SK-N-SH (cell line): Measurements from ENCODE around the gene CATSPERD. TPM values are rescaled to one million over a fixed set of nuclear protein-coding genes. Genes with fewer than 3 reads are reported as not detected.

Source experiments
- CTCF ChIA-PET: fragments of 300-600, 350-600 bp; formaldehyde crosslinking; extraction: SDS; loops from one replicate; lab custom pipeline; 2021; lab: Yijun Ruan, JAX
- POLR2A ChIA-PET: fragments of 350-600 bp; sonication (Branson Sonifier 250); formaldehyde crosslinking; extraction: SDS; loops from one replicate; lab custom pipeline; 2020; ENCODE audit warnings: antibody characterized with exemption, inconsistent platforms; lab: Yijun Ruan, JAX
- DNase-seq: peaks from one replicate; pipeline ENCODE4 v3.0.0; 2012
- H2AFZ ChIP-seq: fragments of 200-600 bp; sonication (generic); 2 replicates; pipeline ENCODE4 v1.8.1; 2016; ENCODE audit warnings: antibody characterized with exemption, mild to moderate bottlenecking, low read depth
- H3F3A ChIP-seq: fragments of 200-600 bp; sonication (generic); replicated peaks from 2 replicates; pipeline ENCODE3; 2016; ENCODE audit warnings: antibody characterized with exemption, mild to moderate bottlenecking; ENCODE audit not compliant: insufficient read depth
- H3K27ac ChIP-seq, 2 experiments: fragments of 200-500 bp in 1 of 2; fragments of 200-600 bp in 1 of 2; sonication (Bioruptor generic) in 1 of 2; sonication (generic), shearing (Covaris generic) in 1 of 2; 2 replicates each; pipeline versions ENCODE4 v1.5.1 to v1.6.1; 2014 to 2016; ENCODE audit warnings: low read depth in 2 of 2, inconsistent platforms in 1 of 2, low read length in 1 of 2, mild to moderate bottlenecking in 1 of 2, mixed read lengths in 1 of 2
- H3K27me3 ChIP-seq: fragments of 200-600 bp; sonication (generic), shearing (Covaris generic); 2 replicates; pipeline ENCODE4 v1.6.1; 2016; ENCODE audit warnings: mixed run types; ENCODE audit not compliant: insufficient read depth
- H3K36me3 ChIP-seq, 2 experiments: fragments of 200-500 bp in 1 of 2; fragments of 200-600 bp in 1 of 2; sonication (Bioruptor generic) in 1 of 2; sonication (generic) in 1 of 2; replicated peaks in 1 of 2; 2 replicates each; pipeline versions ENCODE3 to v1.5.1; 2014 to 2016; ENCODE audit warnings: low read length in 1 of 2, mild to moderate bottlenecking in 1 of 2; ENCODE audit not compliant: insufficient read depth in 2 of 2, control insufficient read depth in 1 of 2
- H3K4me1 ChIP-seq, 2 experiments: fragments of 200-500 bp in 1 of 2; fragments of 200-600 bp in 1 of 2; sonication (Bioruptor generic) in 1 of 2; sonication (generic), shearing (Covaris generic) in 1 of 2; 2 replicates each; pipeline versions ENCODE4 v1.5.1 to v1.6.1; 2014 to 2016; ENCODE audit warnings: low read depth in 1 of 2, low read length in 1 of 2, mixed run types in 1 of 2; ENCODE audit not compliant: insufficient read depth in 2 of 2, control insufficient read depth in 1 of 2
- H3K4me2 ChIP-seq: fragments of 200-600 bp; sonication (generic), shearing (Covaris generic); 2 replicates; pipeline ENCODE4 v1.6.1; 2017; ENCODE audit warnings: mixed run types
- H3K4me3 ChIP-seq, 2 experiments: fragments of 200-500 bp in 1 of 2; fragments of 200-600 bp in 1 of 2; sonication (Bioruptor generic) in 1 of 2; sonication (generic), shearing (Covaris generic) in 1 of 2; 2 replicates each; pipeline versions ENCODE4 v1.5.1 to v1.8.1; 2014 to 2016; ENCODE audit warnings: low read depth in 2 of 2, inconsistent platforms in 1 of 2, low read length in 1 of 2, mild to moderate bottlenecking in 1 of 2, mixed read lengths in 1 of 2, moderate library complexity in 1 of 2
- H3K79me2 ChIP-seq: fragments of 200-600 bp; sonication (generic); 2 replicates; pipeline ENCODE4 v1.8.1; 2017; ENCODE audit warnings: mild to moderate bottlenecking; ENCODE audit not compliant: insufficient read depth
- H3K9ac ChIP-seq: fragments of 200-600 bp; sonication (generic); 2 replicates; pipeline ENCODE4 v1.6.1; 2017; ENCODE audit warnings: mixed run types
- H3K9me2 ChIP-seq: fragments of 200-600 bp; sonication (generic); 2 replicates; pipeline ENCODE4 v1.6.1; 2017; ENCODE audit warnings: mixed run types
- H3K9me3 ChIP-seq: fragments of 200-600 bp; sonication (generic); 2 replicates; pipeline ENCODE4 v1.6.1; 2017; ENCODE audit warnings: mixed run types, mild to moderate bottlenecking, moderate library complexity
- H4K20me1 ChIP-seq: fragments of 200-600 bp; sonication (generic); 2 replicates; pipeline ENCODE4 v1.6.1; 2017; ENCODE audit warnings: mild to moderate bottlenecking, mixed run types; ENCODE audit not compliant: insufficient read depth
- CHD2 ChIP-seq: fragments of 150-350 bp; IDR thresholded peaks from 2 replicates; pipeline ENCODE4 v1.6.1; 2018; ENCODE audit warnings: low read length; ENCODE audit not compliant: partially characterized antibody
- CTCF ChIP-seq: fragments of 200-600 bp; sonication (generic); IDR thresholded peaks from 2 replicates; pipeline ENCODE4 v1.6.1; 2017; ENCODE audit warnings: antibody characterized with exemption, mild to moderate bottlenecking, moderate library complexity
- EP300 ChIP-seq, 2 experiments: IDR thresholded peaks; 2 replicates each; pipeline versions ENCODE4 v1.4.0 to v1.6.1; 2012; ENCODE audit warnings: borderline replicate concordance in 1 of 2, low read depth in 1 of 2, low read length in 1 of 2
- EZH2phosphoT487 ChIP-seq: fragments of 200-600 bp; sonication (generic); IDR thresholded peaks from 2 replicates; pipeline ENCODE4 v1.6.1; 2017; ENCODE audit warnings: low read depth, mixed run types, mild to moderate bottlenecking, antibody characterized with exemption, moderate library complexity, borderline replicate concordance
- FOSL2 ChIP-seq: IDR thresholded peaks from 2 replicates; pipeline ENCODE4 v1.4.0; 2012; ENCODE audit warnings: low read depth, mild to moderate bottlenecking, moderate library complexity, borderline replicate concordance
- FOXJ3 ChIP-seq: sonication (generic); formaldehyde crosslinking; IDR thresholded peaks from 2 replicates; pipeline ENCODE4 v1.5.1; 2020; ENCODE audit warnings: mild to moderate bottlenecking, missing genetic modification reagents
- GABPA ChIP-seq: IDR thresholded peaks from 2 replicates; pipeline ENCODE4 v1.4.0; 2012; ENCODE audit warnings: low read depth, mild to moderate bottlenecking
- JUND ChIP-seq: IDR thresholded peaks from 2 replicates; pipeline ENCODE4 v1.4.0; 2012
- MAX ChIP-seq: IDR thresholded peaks from 2 replicates; pipeline ENCODE4 v1.4.0; 2012; ENCODE audit warnings: low read depth
- MEF2A ChIP-seq: IDR thresholded peaks from 2 replicates; pipeline ENCODE4 v1.4.0; 2012; ENCODE audit warnings: low read depth, borderline replicate concordance
- NFIC ChIP-seq: IDR thresholded peaks from 2 replicates; pipeline ENCODE4 v1.4.0; 2012; ENCODE audit warnings: borderline replicate concordance
- POLR2AphosphoS5 ChIP-seq: IDR thresholded peaks from 2 replicates; pipeline ENCODE4 v1.6.1; 2012; ENCODE audit warnings: low read depth, low read length
- RCOR1 ChIP-seq: fragments of 150-350 bp; IDR thresholded peaks from 2 replicates; pipeline ENCODE4 v1.6.1; 2017; ENCODE audit warnings: antibody characterized with exemption, low read length
- RFX5 ChIP-seq: IDR thresholded peaks from 2 replicates; pipeline ENCODE4 v1.6.1; 2012; ENCODE audit warnings: mild to moderate bottlenecking, improper control_type of control experiment, low read length
- RXRA ChIP-seq: IDR thresholded peaks from 2 replicates; pipeline ENCODE4 v1.4.0; 2012; ENCODE audit warnings: low read depth, mild to moderate bottlenecking, borderline replicate concordance
- SIN3A ChIP-seq: IDR thresholded peaks from 2 replicates; pipeline ENCODE4 v1.6.1; 2012; ENCODE audit warnings: low read depth, mild to moderate bottlenecking, low read length, moderate library complexity, borderline replicate concordance
- SMC3 ChIP-seq: IDR thresholded peaks from 2 replicates; pipeline ENCODE4 v1.6.1; 2012; ENCODE audit warnings: low read depth, low read length, improper control_type of control experiment
- TAF1 ChIP-seq: IDR thresholded peaks from 2 replicates; pipeline ENCODE4 v1.6.1; 2012; ENCODE audit warnings: low read depth, mild to moderate bottlenecking, low read length, moderate library complexity, borderline replicate concordance
- TCF12 ChIP-seq: IDR thresholded peaks from 2 replicates; pipeline ENCODE4 v1.4.0; 2012
- TEAD4 ChIP-seq: IDR thresholded peaks from 2 replicates; pipeline ENCODE4 v1.4.0; 2012; ENCODE audit warnings: mild to moderate bottlenecking, borderline replicate concordance; ENCODE audit not compliant: insufficient read depth
- USF1 ChIP-seq: IDR thresholded peaks from 2 replicates; pipeline ENCODE4 v1.4.0; 2012; ENCODE audit warnings: low read depth, borderline replicate concordance
- YY1 ChIP-seq: IDR thresholded peaks from 2 replicates; pipeline ENCODE4 v1.4.0; 2012; ENCODE audit warnings: low read depth, mild to moderate bottlenecking
- ZBTB33 ChIP-seq: IDR thresholded peaks from 2 replicates; pipeline ENCODE4 v1.4.0; 2012; ENCODE audit warnings: low read depth, borderline replicate concordance
- WGBS: methylation state at CpG from one replicate; pipeline ENCODE4 v1.1.6; 2017; ENCODE audit warnings: low lambda C conversion rate; 5-methylcytosine and 5-hydroxymethylcytosine counted together
- polyA plus RNA-seq, 3 experiments: library from polyadenylated mRNA; depleted of rRNA; stranded (reverse); fragments of >200 nt; gene quantifications; 2 replicates each; pipeline ENCODE4 v1.2.3, GENCODE V29; 2012
- TF ChIP-seq, protein P1 (sequence below): fragments of 150-350 bp; IDR thresholded peaks from 2 replicates; pipeline ENCODE4 v1.6.1; 2016; ENCODE audit warnings: mild to moderate bottlenecking, low read depth, low read length

The CATSPERD gene
- polyA plus RNA-seq, 1 of the 3 experiments (the other 2 are of a cell fraction) = not detected

GRCh38 chr19:5808120-5808816 is 87.8 kb downstream of the CATSPERD start (continued):
- no peak for TF ChIP-seq EZH2phosphoT487
- no peak for TF ChIP-seq RFX5
- TF ChIP-seq JUND = no peak
- no peak for TF ChIP-seq CHD2
- TF ChIP-seq, protein P1, sequence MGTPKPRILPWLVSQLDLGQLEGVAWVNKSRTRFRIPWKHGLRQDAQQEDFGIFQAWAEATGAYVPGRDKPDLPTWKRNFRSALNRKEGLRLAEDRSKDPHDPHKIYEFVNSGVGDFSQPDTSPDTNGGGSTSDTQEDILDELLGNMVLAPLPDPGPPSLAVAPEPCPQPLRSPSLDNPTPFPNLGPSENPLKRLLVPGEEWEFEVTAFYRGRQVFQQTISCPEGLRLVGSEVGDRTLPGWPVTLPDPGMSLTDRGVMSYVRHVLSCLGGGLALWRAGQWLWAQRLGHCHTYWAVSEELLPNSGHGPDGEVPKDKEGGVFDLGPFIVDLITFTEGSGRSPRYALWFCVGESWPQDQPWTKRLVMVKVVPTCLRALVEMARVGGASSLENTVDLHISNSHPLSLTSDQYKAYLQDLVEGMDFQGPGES = no peak
- TF ChIP-seq MEF2A = no peak
- TF ChIP-seq TAF1 = no peak
- no peak for TF ChIP-seq YY1
- no peak for TF ChIP-seq SMC3
- TF ChIP-seq USF1 = no peak
- TF ChIP-seq SIN3A = no peak
- TF ChIP-seq, all 33 proteins: peak for 0

DNA sequence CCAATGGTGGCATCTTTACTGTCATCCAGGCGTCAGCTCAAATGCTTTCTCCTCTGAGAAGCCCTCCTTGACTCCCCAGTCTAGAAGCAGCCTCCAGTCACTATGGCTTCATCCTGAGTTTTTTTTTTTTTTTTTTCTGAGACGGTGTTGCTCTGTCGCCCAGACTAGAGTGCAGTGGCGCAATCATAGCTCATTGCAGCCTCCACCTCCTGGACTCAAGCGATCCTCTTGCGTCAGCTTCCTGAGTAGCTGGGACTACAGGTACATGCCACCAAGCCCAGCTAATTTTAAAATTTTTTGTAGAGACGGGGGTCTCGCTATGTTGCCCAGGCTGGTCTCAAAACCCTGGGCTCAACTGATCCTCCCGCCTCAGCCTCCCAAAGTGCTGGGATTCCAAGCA is 88.6 kb downstream of the CATSPERD start:
- Histone ChIP-seq H3K79me2 (no peaks in the 10 kb centered on the region), H3K4me2 (no peak overlapping the region), H3K4me3 (no peak overlapping the region), H3K4me1 (peaks cover 0 to 6% of the 10 kb centered on the region in 2 experiments; a peak in 1 of 4 replicates), H3K27me3 (peaks cover 6% of the 10 kb centered on the region; the same call in 1 of the 2 replicates), H3F3A (no peaks in the 10 kb centered on the region), H3K9ac (no peak overlapping the region), H3K27ac (no peak overlapping the region), H3K9me2 (no peaks in the 10 kb centered on the region), H3K36me3 (no peaks in the 10 kb centered on the region), H4K20me1 (no peaks in the 10 kb centered on the region), H3K9me3 (no peaks in the 10 kb centered on the region), H2AFZ (no peak overlapping the region)
- no peak for DNase-seq
- ChIA-PET CTCF (interaction anchor here (1.3 to 2.1 kb wide), 5 partner anchors 12 to 214 kb away, joined by 3 to 8 read pairs (median 5); no protein-coding TSS in a partner anchor), POLR2A (interaction anchor here (1.6 to 2.5 kb wide), 2 partner anchors 19 kb away, joined by 7 to 15 read pairs; no protein-coding TSS in a partner anchor)
- WGBS = 89% methylated on average over 9 of the region's 9 CpGs
- no peak for TF ChIP-seq YY1
- no peak for TF ChIP-seq RCOR1
- no peak for TF ChIP-seq CTCF
- TF ChIP-seq EZH2phosphoT487 = no peak
- TF ChIP-seq ZBTB33 = no peak
- no peak for TF ChIP-seq FOSL2
- no peak for TF ChIP-seq TCF12
- TF ChIP-seq, protein P1 = no peak
- TF ChIP-seq MAX = no peak
- no peak for TF ChIP-seq EP300 (IDR thresholded peaks at IDR 0.05; ENCODE audit: borderline replicate concordance in 1 of 2, low read depth in 1 of 2, low read length in 1 of 2)
- TF ChIP-seq FOXJ3 (CRISPR knock-in tag) = no peak
- no peak for TF ChIP-seq RXRA
- TF ChIP-seq POLR2AphosphoS5 = no peak
- no peak for TF ChIP-seq TEAD4
- no peak for TF ChIP-seq GABPA
- TF ChIP-seq NFIC = no peak
- TF ChIP-seq, all 33 proteins: peak for 0
